Tibial nerve (tissue), 4 donors: ENCODE measurements around the gene TBX15. TPM values are rescaled to one million over a fixed set of nuclear protein-coding genes. Genes with fewer than 3 reads are reported as not detected.

Experiments used
- DNase-seq, 2 donors: peaks; one replicate each; pipeline ENCODE4 v3.0.0-alpha.2; 2019; ENCODE audit warnings: low spot score in 2 of 2
- H3K27ac ChIP-seq, 4 donors: fragments of 200-600 bp; sonication (generic) in 3 of 4; one replicate each; pipeline ENCODE4 v1.5.1; 2017 to 2019; ENCODE audit warnings: mild to moderate bottlenecking in 1 of 4
- H3K27me3 ChIP-seq, 2 donors: fragments of 200-600 bp; sonication (generic) in 1 of 2; one replicate each; pipeline versions ENCODE4 v1.5.1 to v1.6.0; 2017 to 2019
- H3K36me3 ChIP-seq, 3 donors: fragments of 200-600 bp; sonication (generic); one replicate each; pipeline ENCODE4 v1.5.1; 2018 to 2019
- H3K4me1 ChIP-seq, 4 donors: fragments of 200-600 bp; sonication (generic) in 3 of 4; one replicate each; pipeline ENCODE4 v1.5.1; 2017 to 2019
- H3K4me3 ChIP-seq, 4 donors: fragments of 200-600 bp; sonication (generic) in 3 of 4; one replicate each; pipeline ENCODE4 v1.5.1; 2017 to 2019; ENCODE audit warnings: mild to moderate bottlenecking in 1 of 4, moderate library complexity in 1 of 4
- H3K9me3 ChIP-seq, 4 donors: fragments of 200-600 bp; sonication (generic) in 3 of 4; one replicate each; pipeline ENCODE4 v1.5.1; 2017 to 2019
- EP300 ChIP-seq, 2 donors: sonication (generic); formaldehyde crosslinking; IDR thresholded peaks; one replicate each; pipeline ENCODE4 v1.6.1; 2017; ENCODE audit warnings: antibody characterized with exemption in 2 of 2, mild to moderate bottlenecking in 1 of 2
- POLR2A ChIP-seq, 2 donors: fragments of 450-650 bp; IDR thresholded peaks; one replicate each; pipeline ENCODE4 v1.6.1; 2017; ENCODE audit warnings: antibody characterized with exemption in 2 of 2, mild to moderate bottlenecking in 2 of 2, moderate library complexity in 2 of 2
- WGBS, 2 donors: methylation state at CpG; one replicate each; pipeline ENCODE4 v1.1.5; 2018; 5-methylcytosine and 5-hydroxymethylcytosine counted together
- total RNA-seq, 4 donors: library from RNA; depleted of rRNA; stranded (reverse); fragments of >200 nt; gene quantifications; one replicate each; pipeline ENCODE4 v1.1.0, GENCODE V29; 2016
- TF ChIP-seq, protein P1 (sequence below), 5 experiments: fragments of 200-600 bp in 3 of 5; fragments of 450-650 bp in 2 of 5; sonication (generic) in 3 of 5; IDR thresholded peaks; one replicate each; pipeline ENCODE4 v1.5.1; 2016 to 2019; ENCODE audit warnings: antibody characterized with exemption in 5 of 5, mild to moderate bottlenecking in 3 of 5, moderate library complexity in 2 of 5

Gene TBX15
- total RNA-seq, 4 donors from 2014 or later = 38.7 to 57.0 (median 48.2) TPM

DNA sequence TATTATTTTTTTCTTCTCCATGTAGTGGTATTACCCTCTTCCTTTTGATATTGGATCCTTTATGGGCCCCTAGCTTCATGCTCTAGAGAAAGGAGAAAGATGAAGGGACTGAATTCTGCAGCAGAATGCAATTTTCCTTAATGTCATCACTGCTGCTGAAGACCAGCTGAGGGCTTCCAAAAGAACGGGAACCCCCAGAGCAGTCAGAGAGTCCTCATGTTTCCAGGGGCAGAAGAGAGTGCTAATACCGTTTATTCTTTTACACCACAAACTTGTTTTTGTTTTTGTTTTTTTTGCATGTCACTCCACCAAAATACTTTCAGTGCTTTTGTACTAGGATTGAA lies 21.1 kb upstream of the TBX15 start:
- H3K4me3 ChIP-seq = no peak overlapping the region
- peaks cover 0 to 15% (median 0%) of the 10 kb centered on the region in 4 donors for H3K9me3 ChIP-seq
- WGBS, 2 donors = 3 to 13% methylated on average over 2 of the region's 2 CpGs
- peaks cover 0 to 43% of the 10 kb centered on the region in 2 donors for H3K27me3 ChIP-seq
- no peak for TF ChIP-seq POLR2A (IDR thresholded peaks at IDR 0.05)
- TF ChIP-seq EP300 (IDR thresholded peaks at IDR 0.05) = no peak
- TF ChIP-seq, protein P1, sequence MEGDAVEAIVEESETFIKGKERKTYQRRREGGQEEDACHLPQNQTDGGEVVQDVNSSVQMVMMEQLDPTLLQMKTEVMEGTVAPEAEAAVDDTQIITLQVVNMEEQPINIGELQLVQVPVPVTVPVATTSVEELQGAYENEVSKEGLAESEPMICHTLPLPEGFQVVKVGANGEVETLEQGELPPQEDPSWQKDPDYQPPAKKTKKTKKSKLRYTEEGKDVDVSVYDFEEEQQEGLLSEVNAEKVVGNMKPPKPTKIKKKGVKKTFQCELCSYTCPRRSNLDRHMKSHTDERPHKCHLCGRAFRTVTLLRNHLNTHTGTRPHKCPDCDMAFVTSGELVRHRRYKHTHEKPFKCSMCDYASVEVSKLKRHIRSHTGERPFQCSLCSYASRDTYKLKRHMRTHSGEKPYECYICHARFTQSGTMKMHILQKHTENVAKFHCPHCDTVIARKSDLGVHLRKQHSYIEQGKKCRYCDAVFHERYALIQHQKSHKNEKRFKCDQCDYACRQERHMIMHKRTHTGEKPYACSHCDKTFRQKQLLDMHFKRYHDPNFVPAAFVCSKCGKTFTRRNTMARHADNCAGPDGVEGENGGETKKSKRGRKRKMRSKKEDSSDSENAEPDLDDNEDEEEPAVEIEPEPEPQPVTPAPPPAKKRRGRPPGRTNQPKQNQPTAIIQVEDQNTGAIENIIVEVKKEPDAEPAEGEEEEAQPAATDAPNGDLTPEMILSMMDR (IDR thresholded peaks at IDR 0.05) = no peak
- peaks cover 5 to 34% (median 6%) of the 10 kb centered on the region in 4 donors for H3K4me1 ChIP-seq
- no peaks in the 10 kb centered on the region for H3K36me3 ChIP-seq
- DNase-seq = no peak
- peak overlapping the region in 3 of 4 donors; percentile 2 to 63 (median 30) for H3K27ac ChIP-seq

DNA sequence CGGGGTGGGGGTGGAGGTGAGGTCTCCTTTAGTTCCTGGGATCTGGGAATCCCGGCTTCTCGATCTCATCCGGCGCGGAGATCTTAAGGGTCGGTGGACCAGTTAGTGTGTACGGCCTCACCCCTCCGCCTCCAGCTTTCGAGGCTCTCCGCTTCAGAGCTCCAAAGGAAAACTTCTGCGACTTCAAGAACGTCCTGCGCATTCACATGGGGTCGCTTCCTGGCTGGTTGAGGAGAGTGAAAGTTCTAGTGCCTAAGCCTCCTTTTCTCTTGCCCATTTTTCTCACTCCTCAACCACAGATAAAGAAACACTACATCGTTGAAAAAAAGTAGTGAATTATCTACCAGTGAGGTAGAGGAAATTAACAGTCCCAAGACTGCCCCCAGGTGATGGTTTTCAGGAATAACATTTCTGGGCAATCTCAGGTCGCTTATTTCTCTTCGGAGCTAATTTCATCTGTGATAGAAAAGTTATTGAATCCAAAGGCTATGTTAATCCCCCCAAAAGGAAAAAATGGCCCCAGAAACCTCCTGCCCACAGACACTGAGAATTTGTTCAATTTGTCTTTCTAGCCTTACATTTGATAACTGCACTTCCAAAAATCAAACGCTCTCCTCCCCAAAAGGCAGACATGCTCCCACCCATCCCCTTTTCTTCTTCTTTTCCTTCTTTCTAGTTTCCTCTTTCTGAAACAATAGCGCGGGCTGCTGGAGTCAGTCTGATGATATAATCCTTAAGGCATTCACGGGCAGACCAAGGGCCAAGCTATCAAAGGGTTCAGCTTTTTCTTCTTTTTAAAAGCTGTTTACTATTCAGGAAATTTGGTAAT lies 20.6 kb upstream of the TBX15 start:
- H3K36me3 ChIP-seq = no peaks in the 10 kb centered on the region
- 3 to 7% methylated on average over 13 to 21 of the region's 22 CpGs for WGBS, 2 donors
- peak overlapping the region in 3 of 4 donors; percentile 16 to 44 (median 20) for H3K4me3 ChIP-seq
- peaks cover 5 to 34% (median 6%) of the 10 kb centered on the region in 4 donors for H3K4me1 ChIP-seq
- H3K9me3 ChIP-seq = peaks cover 0 to 15% (median 0%) of the 10 kb centered on the region in 4 donors
- TF ChIP-seq POLR2A (IDR thresholded peaks at IDR 0.05) (no peak), EP300 (IDR thresholded peaks at IDR 0.05) (peak in 1 of 2 donors; percentile 33)
- TF ChIP-seq, protein P1 (IDR thresholded peaks at IDR 0.05) = peak; percentile 52 to 79 (median 59)
- peaks cover 0 to 49% of the 10 kb centered on the region in 2 donors for H3K27me3 ChIP-seq
- peak overlapping the region in 3 of 4 donors; percentile 2 to 63 (median 30) for H3K27ac ChIP-seq
- DNase-seq = peak in 1 of 2 donors; percentile 60

DNA sequence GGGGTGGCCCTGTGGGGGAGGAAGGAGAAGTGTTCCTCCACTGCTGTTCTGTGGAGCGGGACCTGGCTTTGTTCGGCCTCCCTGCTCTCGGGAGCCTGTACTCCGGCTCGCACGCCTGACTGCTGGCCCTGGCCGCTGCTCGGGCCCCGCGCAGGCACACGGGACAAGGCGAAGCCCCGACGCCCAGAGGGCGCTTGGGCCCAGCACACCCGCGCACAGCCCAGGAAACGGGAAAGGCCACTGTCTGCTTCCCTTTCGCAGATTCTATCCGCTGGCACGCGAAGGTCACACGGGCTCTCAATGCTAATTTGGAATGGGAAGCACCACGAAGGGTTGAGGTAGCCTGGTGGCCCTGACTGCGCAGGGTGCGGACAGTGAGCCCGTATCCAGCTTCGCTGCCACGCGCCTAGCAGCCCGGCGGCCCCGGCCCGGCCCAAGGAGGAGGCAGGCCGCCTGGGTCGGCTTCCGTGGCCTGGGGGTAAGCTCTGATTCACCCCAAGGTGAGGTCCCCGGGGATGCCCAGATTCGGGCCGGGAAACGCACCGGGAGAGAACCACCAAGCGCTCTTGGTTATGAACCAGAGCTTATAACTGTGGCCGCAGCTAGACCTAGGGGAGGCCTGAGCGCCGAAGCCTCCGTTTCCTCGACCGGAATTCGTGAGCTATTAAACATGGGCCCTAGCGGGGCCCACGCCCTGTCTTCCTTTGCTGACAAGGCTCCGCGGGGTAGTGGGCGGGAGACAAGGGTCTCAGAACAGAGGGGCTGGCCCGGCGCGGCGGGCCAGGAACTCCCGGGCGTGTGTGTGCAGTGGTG lies 19.7 kb upstream of the TBX15 start:
- DNase-seq = no peak
- 13 to 31% methylated on average over 13 to 46 of the region's 61 CpGs for WGBS, 2 donors
- H3K27me3 ChIP-seq = peaks cover 0 to 57% of the 10 kb centered on the region in 2 donors
- TF ChIP-seq, protein P1 (IDR thresholded peaks at IDR 0.05) = no peak
- TF ChIP-seq POLR2A (IDR thresholded peaks at IDR 0.05) = no peak
- no peak for TF ChIP-seq EP300 (IDR thresholded peaks at IDR 0.05)
- H3K9me3 ChIP-seq = peaks cover 0 to 15% (median 0%) of the 10 kb centered on the region in 4 donors
- peak overlapping the region in 1 of 4 donors; percentile 63 for H3K27ac ChIP-seq
- H3K4me3 ChIP-seq = peak overlapping the region in 3 of 4 donors; percentile 16 to 44 (median 20)
- no peaks in the 10 kb centered on the region for H3K36me3 ChIP-seq
- H3K4me1 ChIP-seq = peaks cover 5 to 34% (median 6%) of the 10 kb centered on the region in 4 donors

DNA sequence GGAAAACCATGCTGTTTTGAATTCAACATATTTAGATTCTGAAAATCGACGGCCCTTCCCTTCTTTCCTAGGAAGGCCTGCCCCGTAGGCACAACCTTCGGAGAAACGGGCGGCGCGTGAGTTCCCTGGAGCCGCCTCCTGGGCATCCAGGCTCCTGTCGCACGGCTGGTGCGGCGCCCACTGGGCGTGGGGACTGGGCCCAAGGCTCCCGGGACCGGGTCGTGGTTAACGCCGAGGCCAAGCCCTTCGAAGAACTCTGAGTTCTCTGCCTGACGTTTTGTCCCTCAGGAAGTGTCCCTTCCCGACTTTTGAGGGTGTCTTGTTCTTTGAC lies 19.2 kb upstream of the TBX15 start:
- Histone ChIP-seq H3K4me1 (peaks cover 5 to 36% (median 6%) of the 10 kb centered on the region in 4 donors), H3K4me3 (no peak overlapping the region), H3K36me3 (no peaks in the 10 kb centered on the region), H3K27me3 (peaks cover 0 to 63% of the 10 kb centered on the region in 2 donors), H3K9me3 (peaks cover 0 to 15% (median 0%) of the 10 kb centered on the region in 4 donors), H3K27ac (no peak overlapping the region)
- DNase-seq = no peak
- TF ChIP-seq, protein P1 (IDR thresholded peaks at IDR 0.05) = no peak
- TF ChIP-seq POLR2A (IDR thresholded peaks at IDR 0.05) (no peak), EP300 (IDR thresholded peaks at IDR 0.05) (no peak)
- WGBS, 2 donors = 29 to 55% methylated on average over 8 to 22 of the region's 22 CpGs
